ENCODE measurements around the gene ZDHHC1.
A peak's percentile ranks its signal among the peaks of the same experiment; 100 is the strongest.

Gene ZDHHC1, protein sequence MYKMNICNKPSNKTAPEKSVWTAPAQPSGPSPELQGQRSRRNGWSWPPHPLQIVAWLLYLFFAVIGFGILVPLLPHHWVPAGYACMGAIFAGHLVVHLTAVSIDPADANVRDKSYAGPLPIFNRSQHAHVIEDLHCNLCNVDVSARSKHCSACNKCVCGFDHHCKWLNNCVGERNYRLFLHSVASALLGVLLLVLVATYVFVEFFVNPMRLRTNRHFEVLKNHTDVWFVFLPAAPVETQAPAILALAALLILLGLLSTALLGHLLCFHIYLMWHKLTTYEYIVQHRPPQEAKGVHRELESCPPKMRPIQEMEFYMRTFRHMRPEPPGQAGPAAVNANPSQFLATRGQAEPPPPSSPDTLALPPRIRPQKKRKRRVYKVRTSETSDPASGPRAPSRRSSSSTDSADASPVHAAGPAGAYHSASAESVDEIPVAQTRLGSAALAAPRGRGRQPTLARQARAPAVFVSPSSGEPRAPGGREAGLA

GRCh38 chr16:67415872-67416793 is at the start of gene ZDHHC1:
ZDHHC1 (minus strand) TSS chr16:67416477; CDS start chr16:67407775, 8,702 bp downstream.
- Histone ChIP-seq H3K4me3 (ENCODE audit: low read length) (peak within 1 kb of the TSS; percentile 81), H3K4me1 (ENCODE audit: control insufficient read depth, insufficient read depth, low read length) (peaks cover 10% of the 10 kb centered on the region), H3K36me3 (ENCODE audit: control insufficient read depth, insufficient read depth, low read length) (no peaks in the 10 kb centered on the region), H3K9me3 (ENCODE audit: control insufficient read depth, low read length) (no peaks in the 10 kb centered on the region), H3K9ac (ENCODE audit: low read length) (peak within 1 kb of the TSS; percentile 81), H3K27me3 (ENCODE audit: control insufficient read depth, insufficient read depth, low read length) (no peaks in the 10 kb centered on the region)

DNA sequence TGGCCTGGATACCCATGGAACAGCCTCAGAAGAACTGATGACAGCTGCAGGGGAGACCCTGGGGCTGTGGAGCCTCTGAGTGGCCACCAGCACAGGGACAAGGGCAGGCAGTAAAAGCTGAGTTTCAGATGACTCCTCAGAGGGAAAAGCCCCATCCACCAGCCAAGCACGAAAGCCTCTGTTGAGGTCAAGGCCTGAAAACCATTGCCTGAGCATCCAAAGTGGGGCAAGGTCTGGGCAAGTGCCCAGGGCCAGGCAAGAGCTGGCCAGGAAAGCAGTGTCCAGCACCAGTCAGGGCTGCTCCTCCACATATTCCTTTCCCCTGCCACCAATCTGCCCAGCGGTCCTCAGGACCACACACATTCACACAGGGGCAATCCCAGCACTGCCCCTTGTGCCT is 48.3 kb upstream of the ZDHHC1 start:
- Histone ChIP-seq H3K9ac (ENCODE audit: low read length) (peak overlapping the region; percentile 22), H3K4me3 (ENCODE audit: low read length) (no peak overlapping the region), H3K27me3 (ENCODE audit: control insufficient read depth, insufficient read depth, low read length) (no peaks in the 10 kb centered on the region), H3K9me3 (ENCODE audit: control insufficient read depth, low read length) (no peaks in the 10 kb centered on the region), H3K4me1 (ENCODE audit: control insufficient read depth, insufficient read depth, low read length) (peaks cover 57% of the 10 kb centered on the region), H3K36me3 (ENCODE audit: control insufficient read depth, insufficient read depth, low read length) (no peaks in the 10 kb centered on the region)

- no peak overlapping the region for H3K4me3 ChIP-seq (ENCODE audit: low read length)
- H3K9me3 ChIP-seq (ENCODE audit: control insufficient read depth, low read length), result no peaks in the 10 kb centered on the region
- no peaks in the 10 kb centered on the region for H3K36me3 ChIP-seq (ENCODE audit: control insufficient read depth, insufficient read depth, low read length)
- H3K27me3 ChIP-seq (ENCODE audit: control insufficient read depth, insufficient read depth, low read length), result no peaks in the 10 kb centered on the region
- peaks cover 66% of the 10 kb centered on the region for H3K4me1 ChIP-seq (ENCODE audit: control insufficient read depth, insufficient read depth, low read length)
- H3K9ac ChIP-seq (ENCODE audit: low read length), result peak overlapping the region; percentile 22
Observed at GRCh38 chr16:67463691-67464090, 47.4 kb upstream of the ZDHHC1 start.

GRCh38 chr16:67463059-67463458 is 46.8 kb upstream of the ZDHHC1 start:
- Histone ChIP-seq H3K9me3 (ENCODE audit: control insufficient read depth, low read length) (no peaks in the 10 kb centered on the region), H3K27me3 (ENCODE audit: control insufficient read depth, insufficient read depth, low read length) (no peaks in the 10 kb centered on the region), H3K36me3 (ENCODE audit: control insufficient read depth, insufficient read depth, low read length) (no peaks in the 10 kb centered on the region), H3K4me3 (ENCODE audit: low read length) (no peak overlapping the region), H3K9ac (ENCODE audit: low read length) (peak overlapping the region; percentile 76), H3K4me1 (ENCODE audit: control insufficient read depth, insufficient read depth, low read length) (peaks cover 72% of the 10 kb centered on the region)

GRCh38 chr16:67462279-67462655 is 46.0 kb upstream of the ZDHHC1 start:
- peak overlapping the region; percentile 76 for H3K9ac ChIP-seq (ENCODE audit: low read length)
- peaks cover 80% of the 10 kb centered on the region for H3K4me1 ChIP-seq (ENCODE audit: control insufficient read depth, insufficient read depth, low read length)
- no peak overlapping the region for H3K4me3 ChIP-seq (ENCODE audit: low read length)
- H3K27me3 ChIP-seq (ENCODE audit: control insufficient read depth, insufficient read depth, low read length), result no peaks in the 10 kb centered on the region
- no peaks in the 10 kb centered on the region for H3K9me3 ChIP-seq (ENCODE audit: control insufficient read depth, low read length)
- no peaks in the 10 kb centered on the region for H3K36me3 ChIP-seq (ENCODE audit: control insufficient read depth, insufficient read depth, low read length)

GRCh38 chr16:67461600-67462278 is 45.5 kb upstream of the ZDHHC1 start:
- no peaks in the 10 kb centered on the region for H3K9me3 ChIP-seq (ENCODE audit: control insufficient read depth, low read length)
- H3K36me3 ChIP-seq (ENCODE audit: control insufficient read depth, insufficient read depth, low read length), result no peaks in the 10 kb centered on the region
- peak overlapping the region; percentile 76 for H3K9ac ChIP-seq (ENCODE audit: low read length)
- peak overlapping the region; percentile 35 for H3K4me3 ChIP-seq (ENCODE audit: low read length)
- H3K4me1 ChIP-seq (ENCODE audit: control insufficient read depth, insufficient read depth, low read length), result peaks cover 85% of the 10 kb centered on the region
- H3K27me3 ChIP-seq (ENCODE audit: control insufficient read depth, insufficient read depth, low read length), result no peaks in the 10 kb centered on the region

DNA sequence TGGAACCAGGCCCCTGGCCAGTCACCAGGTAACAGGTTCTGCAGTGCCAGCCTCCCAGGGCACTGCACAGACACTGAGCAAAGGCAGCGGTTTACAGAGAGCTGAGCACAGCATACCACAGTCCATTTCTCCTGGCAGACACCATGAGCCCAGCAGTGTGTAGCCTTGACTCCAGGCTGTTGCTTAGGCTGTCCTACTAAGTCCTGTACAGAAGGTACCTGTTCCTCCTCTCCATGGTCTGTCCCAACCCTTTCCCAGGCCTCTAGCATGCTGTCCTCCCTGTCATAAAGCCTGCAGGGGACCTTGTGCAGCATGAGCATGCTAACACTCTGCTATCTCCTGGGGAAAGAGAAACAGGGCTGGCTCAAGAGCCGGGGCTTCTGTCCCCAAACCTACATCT is 44.7 kb upstream of the ZDHHC1 start:
- peaks cover 90% of the 10 kb centered on the region for H3K4me1 ChIP-seq (ENCODE audit: control insufficient read depth, insufficient read depth, low read length)
- peak overlapping the region; percentile 35 for H3K4me3 ChIP-seq (ENCODE audit: low read length)
- H3K9ac ChIP-seq (ENCODE audit: low read length), result peak overlapping the region; percentile 65
- no peaks in the 10 kb centered on the region for H3K27me3 ChIP-seq (ENCODE audit: control insufficient read depth, insufficient read depth, low read length)
- H3K9me3 ChIP-seq (ENCODE audit: control insufficient read depth, low read length), result no peaks in the 10 kb centered on the region
- no peaks in the 10 kb centered on the region for H3K36me3 ChIP-seq (ENCODE audit: control insufficient read depth, insufficient read depth, low read length)

- Histone ChIP-seq H3K9me3 (ENCODE audit: control insufficient read depth, low read length) (no peaks in the 10 kb centered on the region), H3K4me1 (ENCODE audit: control insufficient read depth, insufficient read depth, low read length) (peaks cover 84% of the 10 kb centered on the region), H3K36me3 (ENCODE audit: control insufficient read depth, insufficient read depth, low read length) (no peaks in the 10 kb centered on the region), H3K9ac (ENCODE audit: low read length) (peak overlapping the region; percentile 65), H3K27me3 (ENCODE audit: control insufficient read depth, insufficient read depth, low read length) (no peaks in the 10 kb centered on the region), H3K4me3 (ENCODE audit: low read length) (no peak overlapping the region)
Observed at GRCh38 chr16:67460168-67460567, 43.9 kb upstream of the ZDHHC1 start.

DNA sequence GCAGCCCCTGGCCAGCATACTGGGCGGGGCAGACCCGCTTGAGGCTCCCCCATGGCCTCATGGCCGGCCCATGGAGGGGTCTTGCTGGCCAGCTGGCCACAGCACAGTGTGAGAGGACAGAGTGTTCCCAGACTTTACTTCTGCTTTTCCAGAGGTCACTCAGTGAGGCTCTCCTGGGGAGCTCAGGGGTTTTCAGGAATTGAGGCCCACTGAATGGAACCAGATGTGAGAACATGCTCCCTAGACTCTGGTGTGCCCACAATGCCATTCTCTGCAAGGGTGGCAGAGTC is 43.5 kb upstream of the ZDHHC1 start:
- H3K9me3 ChIP-seq (ENCODE audit: control insufficient read depth, low read length), result no peaks in the 10 kb centered on the region
- no peak overlapping the region for H3K4me3 ChIP-seq (ENCODE audit: low read length)
- H3K4me1 ChIP-seq (ENCODE audit: control insufficient read depth, insufficient read depth, low read length), result peaks cover 86% of the 10 kb centered on the region
- H3K9ac ChIP-seq (ENCODE audit: low read length), result peak overlapping the region; percentile 65
- no peaks in the 10 kb centered on the region for H3K27me3 ChIP-seq (ENCODE audit: control insufficient read depth, insufficient read depth, low read length)
- no peaks in the 10 kb centered on the region for H3K36me3 ChIP-seq (ENCODE audit: control insufficient read depth, insufficient read depth, low read length)

GRCh38 chr16:67459066-67459860 is 43.0 kb upstream of the ZDHHC1 start:
- H3K4me1 ChIP-seq (ENCODE audit: control insufficient read depth, insufficient read depth, low read length), result peaks cover 88% of the 10 kb centered on the region
- H3K4me3 ChIP-seq (ENCODE audit: low read length), result peak overlapping the region; percentile 17
- peak overlapping the region; percentile 65 for H3K9ac ChIP-seq (ENCODE audit: low read length)

GRCh38 chr16:67458121-67458641 is 41.9 kb upstream of the ZDHHC1 start:
- Histone ChIP-seq H3K27me3 (ENCODE audit: control insufficient read depth, insufficient read depth, low read length) (no peaks in the 10 kb centered on the region), H3K36me3 (ENCODE audit: control insufficient read depth, insufficient read depth, low read length) (no peaks in the 10 kb centered on the region), H3K9ac (ENCODE audit: low read length) (peak overlapping the region; percentile 65), H3K4me1 (ENCODE audit: control insufficient read depth, insufficient read depth, low read length) (peaks cover 81% of the 10 kb centered on the region), H3K9me3 (ENCODE audit: control insufficient read depth, low read length) (no peaks in the 10 kb centered on the region), H3K4me3 (ENCODE audit: low read length) (peak overlapping the region; percentile 17)

More at GRCh38 chr16:67459066-67459860, 43.0 kb upstream of the ZDHHC1 start:
- no peaks in the 10 kb centered on the region for H3K27me3 ChIP-seq (ENCODE audit: control insufficient read depth, insufficient read depth, low read length)
- no peaks in the 10 kb centered on the region for H3K9me3 ChIP-seq (ENCODE audit: control insufficient read depth, low read length)
- no peaks in the 10 kb centered on the region for H3K36me3 ChIP-seq (ENCODE audit: control insufficient read depth, insufficient read depth, low read length)

Measured in mucosa of stomach (tissue), 1 donor.